SH-SY5Y (cell line): ENCODE data around the gene INO80D.

Experiments
- GATA2 ChIP-seq: IDR thresholded peaks from 2 replicates; pipeline ENCODE4 v1.6.1; 2011; ENCODE audit warnings: mild to moderate bottlenecking, low read depth, low read length
- GATA3 ChIP-seq: IDR thresholded peaks from 2 replicates; pipeline ENCODE4 v1.6.1; 2011; ENCODE audit warnings: low read depth, mild to moderate bottlenecking, low read length, moderate library complexity

DNA sequence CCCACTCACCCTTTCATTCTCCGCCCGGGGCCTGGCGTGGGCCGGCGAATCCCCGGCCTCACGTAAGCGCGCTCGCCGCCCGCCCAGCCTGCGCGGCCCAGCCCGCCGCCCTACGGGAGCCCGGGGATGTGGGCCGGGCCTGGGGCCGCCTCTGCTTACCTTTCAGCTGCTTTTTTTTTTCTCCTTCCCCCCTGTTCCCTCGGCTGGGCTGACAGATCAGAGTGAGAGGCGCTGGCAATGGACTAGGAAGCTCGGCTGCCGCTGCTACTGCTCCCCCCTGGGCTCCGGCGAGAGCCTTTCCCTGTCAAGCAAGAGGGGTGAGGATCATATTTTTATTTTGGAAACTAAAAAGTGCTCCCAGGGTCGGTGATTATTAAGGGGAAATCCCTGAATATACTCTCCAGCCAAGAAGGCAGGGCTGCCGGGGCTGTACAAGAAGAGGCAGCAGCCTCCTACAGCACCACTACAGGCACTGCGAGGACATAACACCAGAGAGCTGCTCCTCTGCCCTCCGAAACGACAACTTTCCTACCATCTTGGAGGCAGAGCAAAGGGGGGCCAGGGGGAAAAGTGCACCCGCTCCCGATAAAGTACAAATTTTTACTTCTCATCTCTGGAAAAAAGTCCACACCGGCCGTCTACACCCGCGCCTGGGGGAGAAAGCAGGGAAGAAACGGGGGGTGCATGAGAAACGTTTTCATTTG lies at the start of gene INO80D:
- TF ChIP-seq GATA2 (no peak), GATA3 (no peak)
